ENCODE data around the gene KNCN.

The KNCN gene

DNA sequence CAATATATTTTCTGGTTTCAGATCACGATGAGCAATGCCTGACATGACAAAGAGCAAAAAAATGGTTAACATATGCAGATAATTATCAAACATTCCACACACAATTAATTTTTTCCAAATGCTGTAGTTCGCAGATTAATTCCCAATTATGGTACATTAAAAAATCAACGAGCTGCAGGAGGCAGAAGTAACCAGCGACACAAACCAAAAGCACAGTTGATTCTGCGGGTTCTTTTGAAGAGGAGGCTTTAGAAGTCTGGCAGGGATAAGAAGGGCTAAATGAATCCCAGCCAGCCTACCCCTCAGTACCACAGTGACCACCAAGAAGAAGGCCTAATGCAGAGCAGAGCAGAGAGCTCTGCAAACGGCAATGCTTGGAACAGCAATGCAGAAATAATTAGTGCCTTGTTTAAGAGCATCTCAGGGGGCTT, 17.0 kb upstream of the KNCN start:
- no peak for DNase-seq (ENCODE audit: low read depth)

- DNase-seq (ENCODE audit: low read depth) = no peak
Measured at GRCh38 chr1:46563341-46563740, 11.9 kb upstream of the KNCN start.

DNA sequence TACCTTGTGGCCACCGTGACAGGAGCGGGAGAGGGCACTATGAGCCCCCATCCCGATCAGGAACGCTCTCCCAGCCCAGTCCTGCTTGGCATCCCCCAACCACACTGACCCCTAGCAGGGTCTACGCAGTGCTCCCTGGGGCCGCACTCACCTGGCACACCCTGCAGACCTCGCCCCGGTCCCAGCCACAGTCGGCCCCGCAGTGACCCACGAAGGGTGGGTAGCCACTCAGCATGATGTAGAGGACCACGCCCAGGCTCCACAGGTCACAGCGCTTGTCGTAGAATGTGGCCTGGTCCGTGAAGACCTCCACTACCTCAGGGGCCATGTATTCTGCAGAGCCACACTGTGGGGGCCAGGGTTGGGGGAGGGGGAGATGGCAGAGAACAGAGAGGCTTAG, 11.1 kb upstream of the KNCN start:
- no peak for DNase-seq (ENCODE audit: low read depth)

DNA sequence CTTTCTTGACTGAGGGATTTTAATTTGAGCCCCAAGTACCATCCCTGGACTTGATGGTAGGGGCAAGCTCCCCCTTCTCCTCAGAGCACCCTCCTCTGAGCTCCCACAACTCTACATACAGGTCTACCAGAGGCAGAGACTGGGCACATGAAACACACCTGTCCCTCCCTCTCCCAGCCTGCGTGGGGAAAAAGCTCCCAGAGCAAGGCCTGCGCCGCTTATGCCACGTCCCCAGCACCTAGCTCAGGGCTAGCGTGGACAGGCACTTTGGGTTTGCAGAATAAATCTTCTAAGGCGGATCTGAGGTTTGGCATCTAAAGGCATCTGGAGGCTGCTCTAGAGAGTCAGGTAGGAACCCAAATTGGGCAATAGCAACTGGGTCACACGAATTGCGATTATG, 7.5 kb upstream of the KNCN start:
- DNase-seq (ENCODE audit: low read depth) = no peak

DNA sequence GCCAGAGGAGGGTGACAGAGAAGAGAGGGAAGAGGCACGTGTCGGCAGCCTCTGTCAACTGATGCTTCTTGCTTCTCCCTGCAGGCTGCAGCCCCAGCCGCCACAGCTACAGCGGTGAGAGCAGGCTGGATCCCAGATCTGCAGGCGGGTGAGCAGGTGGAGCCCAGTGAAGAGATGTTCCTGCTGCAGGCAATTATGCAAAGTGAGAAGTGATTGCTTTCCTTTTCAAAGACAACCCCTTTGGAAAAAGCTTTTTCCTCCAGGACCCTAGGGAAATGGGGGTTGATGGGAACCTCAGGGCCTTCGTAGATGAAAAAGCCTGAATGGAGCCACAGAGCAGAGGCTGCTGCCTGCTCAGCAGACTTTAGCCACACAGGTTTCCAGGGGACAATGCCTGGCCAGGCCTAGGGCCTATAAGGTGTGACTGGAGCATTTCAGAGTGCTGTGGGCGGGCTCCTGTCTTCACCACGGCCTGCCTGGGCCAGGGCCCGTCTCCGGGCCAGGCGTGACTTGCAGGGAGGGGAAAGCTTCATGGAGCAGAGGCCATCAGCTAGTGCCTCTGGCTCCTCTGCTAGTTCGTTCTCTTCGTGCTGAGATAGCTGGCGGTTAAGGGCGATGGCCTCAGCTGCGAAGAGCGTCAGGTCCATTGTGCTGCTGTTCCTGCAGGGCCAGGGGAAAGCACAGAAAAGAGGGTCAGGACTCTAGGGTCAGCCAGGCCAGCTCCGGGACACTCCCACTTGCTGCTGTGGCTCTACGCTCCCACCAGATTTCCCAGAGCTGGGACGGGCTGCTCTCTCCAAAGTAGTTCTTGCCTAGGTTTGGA, 6.9 kb upstream of the KNCN start:
- no peak for DNase-seq (ENCODE audit: low read depth)

GRCh38 chr1:46557403-46557802, 6.0 kb upstream of the KNCN start:
- no peak for DNase-seq (ENCODE audit: low read depth)

DNA sequence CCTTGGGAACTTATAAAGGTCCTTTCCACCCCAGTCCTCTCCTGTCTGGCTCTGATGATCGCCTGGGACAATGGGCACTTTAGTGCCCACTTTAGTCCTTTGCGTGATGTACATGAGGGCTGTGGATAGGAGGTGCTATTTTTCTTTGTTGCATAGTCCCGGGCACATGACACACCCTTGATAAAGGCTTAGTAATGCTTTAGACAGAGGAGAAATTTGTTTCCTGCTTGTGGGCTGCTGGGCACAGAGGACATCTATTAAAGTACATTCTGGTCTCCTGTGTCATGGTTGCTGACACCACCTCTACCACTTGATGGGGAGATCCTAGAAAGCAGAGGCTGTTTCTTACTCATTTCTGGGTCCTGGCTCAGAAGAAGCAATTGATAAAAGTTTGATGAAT, 5.4 kb upstream of the KNCN start:
- no peak for DNase-seq (ENCODE audit: low read depth)

DNA sequence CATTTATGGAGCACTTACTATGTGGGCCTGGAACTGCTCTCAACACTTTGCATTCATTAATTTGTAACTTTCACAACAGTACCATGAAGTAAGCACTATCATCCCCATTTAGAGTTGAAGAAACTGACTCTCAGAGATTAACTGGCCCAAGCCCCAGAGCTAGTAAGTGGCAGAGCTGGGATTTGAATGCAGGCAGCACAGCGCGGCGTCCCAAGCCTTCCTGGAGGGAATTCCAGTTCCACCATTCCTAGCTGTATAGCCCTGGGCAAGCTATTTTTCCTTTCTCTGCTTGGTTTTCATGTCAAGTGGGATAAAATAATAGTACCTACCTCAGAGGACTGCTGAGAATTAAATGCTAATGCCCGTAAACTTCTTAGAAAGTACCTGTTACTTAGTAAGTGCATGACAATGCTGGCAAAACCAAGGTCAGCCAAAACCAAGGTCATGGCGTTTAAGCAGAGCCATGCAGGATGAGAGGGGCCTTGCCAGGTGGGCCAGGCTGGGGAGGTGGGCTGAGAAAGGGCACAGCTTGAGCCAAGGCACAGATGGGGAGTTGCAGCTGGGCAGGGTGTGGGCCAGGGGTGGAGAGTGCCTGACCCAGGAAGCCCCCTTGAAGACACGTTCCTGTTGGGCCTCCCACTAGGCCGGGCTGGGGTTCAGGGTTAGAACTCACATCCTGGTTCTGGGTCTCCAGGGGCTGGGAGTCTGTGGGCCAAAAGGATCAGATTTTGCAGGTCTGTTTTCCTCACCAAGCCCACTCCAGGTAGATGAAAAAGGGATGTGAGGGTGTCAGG, 4.6 kb upstream of the KNCN start:
- no peak for DNase-seq (ENCODE audit: low read depth)

DNA sequence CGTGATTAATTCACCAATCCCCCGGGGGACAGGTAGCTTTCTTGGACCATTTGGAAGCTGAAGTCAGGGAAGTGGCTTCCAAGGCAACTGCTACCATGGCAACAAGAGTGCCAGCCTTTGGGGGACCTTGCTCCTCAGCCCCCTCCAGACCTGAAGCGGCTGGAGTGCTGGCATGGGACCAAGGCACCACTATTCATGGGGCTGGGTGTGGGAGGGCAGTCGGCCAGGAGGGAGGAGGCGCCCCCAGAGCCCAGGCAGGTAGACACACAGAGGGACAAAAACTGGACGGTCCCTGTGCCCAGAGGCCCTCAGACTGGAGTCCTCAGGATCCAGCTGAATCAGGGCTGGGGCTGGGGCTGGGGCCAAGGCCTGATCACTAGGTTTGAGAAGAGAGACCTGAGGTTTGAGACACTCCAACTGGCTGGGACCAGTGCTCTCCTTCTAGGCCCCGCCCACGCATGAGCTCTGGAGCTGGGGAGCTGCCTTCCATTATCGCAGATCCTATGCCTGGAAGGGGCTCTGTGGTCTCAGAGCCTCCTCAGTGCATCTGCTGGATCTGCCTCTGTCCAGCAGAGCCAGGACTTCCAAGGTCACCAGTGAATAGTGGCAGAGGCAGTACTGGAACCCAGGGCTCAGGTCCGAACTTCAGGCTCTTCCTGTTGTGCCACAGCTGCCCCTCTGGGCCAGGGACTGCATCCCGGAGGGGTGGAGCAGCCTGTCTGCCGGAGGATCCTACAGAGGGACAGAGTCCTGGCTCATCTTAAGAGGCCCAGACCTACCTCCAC, 3.3 kb upstream of the KNCN start:
- DNase-seq (ENCODE audit: low read depth) = no peak

DNA sequence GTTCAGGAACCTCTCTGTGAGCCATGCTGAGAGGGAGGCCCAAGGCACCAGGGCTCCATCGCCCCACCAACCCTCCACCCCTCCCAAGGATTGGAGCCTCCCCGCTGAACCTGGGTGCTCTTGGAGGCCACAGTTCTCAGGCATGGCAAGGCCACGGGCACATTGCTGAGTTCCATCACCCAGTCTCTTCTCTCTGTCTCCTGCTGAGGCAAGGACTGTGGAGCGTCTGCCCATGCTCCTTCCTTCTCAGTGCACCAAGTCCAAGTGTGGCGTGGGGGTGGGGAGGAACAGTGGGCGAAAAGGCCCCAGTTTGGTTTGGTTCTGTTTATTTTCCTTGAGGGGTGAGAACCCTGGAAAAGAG, 2.8 kb upstream of the KNCN start:
- no peak for DNase-seq (ENCODE audit: low read depth)

- no peak for DNase-seq (ENCODE audit: low read depth)
Measured at GRCh38 chr1:46553506-46553905, 2.1 kb upstream of the KNCN start.

- DNase-seq (ENCODE audit: low read depth) = no peak
Measured at GRCh38 chr1:46552357-46553237, 1.1 kb upstream of the KNCN start.

- no peak for DNase-seq (ENCODE audit: low read depth)
Measured at GRCh38 chr1:46550751-46551231, 656 bp downstream of the KNCN start.

GRCh38 chr1:46549697-46550681, 1.5 kb downstream of the KNCN start:
- peak; percentile 20 for DNase-seq (ENCODE audit: low read depth)

DNA sequence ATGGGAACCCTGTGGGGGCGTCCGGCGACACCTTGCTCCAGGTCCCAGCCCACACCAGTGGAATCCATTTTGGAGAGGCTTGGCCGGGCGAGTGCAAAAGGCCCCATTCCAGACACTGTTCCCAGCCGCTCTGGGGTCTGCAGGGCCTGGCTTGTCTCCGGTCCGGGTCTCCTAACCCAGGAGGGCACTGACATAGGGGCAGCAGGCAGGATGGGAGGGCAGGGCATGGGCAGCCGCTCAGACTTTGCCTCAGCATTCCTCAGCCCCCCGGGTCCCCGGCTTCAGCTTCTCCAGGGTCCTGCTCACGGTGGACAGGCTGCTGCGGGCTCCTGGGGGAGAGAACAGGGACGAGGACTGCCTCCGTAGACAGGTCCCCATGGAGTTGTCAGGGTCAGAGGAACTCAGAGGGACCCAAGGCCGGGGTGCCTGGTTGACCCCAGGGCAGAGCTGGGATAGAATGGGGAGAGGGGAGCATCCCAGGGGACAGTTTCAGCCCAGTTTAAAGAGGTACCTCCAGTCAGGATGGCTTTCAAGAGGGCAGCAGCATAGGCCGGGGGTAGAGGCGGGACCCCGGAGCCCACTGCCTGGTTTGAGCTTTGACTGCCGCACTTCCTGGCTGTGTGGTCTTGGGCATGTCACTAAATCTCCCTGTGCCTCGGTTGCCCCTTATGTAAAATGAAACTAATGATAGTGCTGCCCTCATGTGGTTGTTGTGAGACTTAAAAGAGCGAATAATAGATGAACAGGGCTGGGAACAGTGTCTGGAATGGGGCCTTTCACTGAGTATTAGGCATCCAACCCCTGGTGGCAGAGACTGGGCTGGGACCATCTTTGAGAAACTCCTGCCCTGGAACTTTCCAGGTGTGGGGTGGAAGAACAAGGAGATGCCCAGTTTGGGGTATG, 3.7 kb downstream of the KNCN start:
- no peak for DNase-seq (ENCODE audit: low read depth)

GRCh38 chr1:46546210-46546609, 5.2 kb downstream of the KNCN start:
- no peak for DNase-seq (ENCODE audit: low read depth)

GRCh38 chr1:46545784-46546183, 5.7 kb downstream of the KNCN start:
- no peak for DNase-seq (ENCODE audit: low read depth)

GRCh38 chr1:46544561-46545240, 6.7 kb downstream of the KNCN start:
- no peak for DNase-seq (ENCODE audit: low read depth)
